GM18861 (cell line): ENCODE data around the gene CAPN1.
"Not testable (repeated sequence)": the region's sequence is repeated elsewhere in the genome, so short reads cannot be mapped to it uniquely, and the experiment has no call there.

Source experiments
- ATAC-seq: cut with Tn5 transposase; IDR thresholded peaks from one replicate; pipeline ENCODE4 v1.9.1; 2021; ENCODE audit not compliant: unreplicated experiment

Gene CAPN1

GRCh38 chr11:65216830-65217229 lies 35.1 kb downstream of the CAPN1 start:
- ATAC-seq: no peak

DNA sequence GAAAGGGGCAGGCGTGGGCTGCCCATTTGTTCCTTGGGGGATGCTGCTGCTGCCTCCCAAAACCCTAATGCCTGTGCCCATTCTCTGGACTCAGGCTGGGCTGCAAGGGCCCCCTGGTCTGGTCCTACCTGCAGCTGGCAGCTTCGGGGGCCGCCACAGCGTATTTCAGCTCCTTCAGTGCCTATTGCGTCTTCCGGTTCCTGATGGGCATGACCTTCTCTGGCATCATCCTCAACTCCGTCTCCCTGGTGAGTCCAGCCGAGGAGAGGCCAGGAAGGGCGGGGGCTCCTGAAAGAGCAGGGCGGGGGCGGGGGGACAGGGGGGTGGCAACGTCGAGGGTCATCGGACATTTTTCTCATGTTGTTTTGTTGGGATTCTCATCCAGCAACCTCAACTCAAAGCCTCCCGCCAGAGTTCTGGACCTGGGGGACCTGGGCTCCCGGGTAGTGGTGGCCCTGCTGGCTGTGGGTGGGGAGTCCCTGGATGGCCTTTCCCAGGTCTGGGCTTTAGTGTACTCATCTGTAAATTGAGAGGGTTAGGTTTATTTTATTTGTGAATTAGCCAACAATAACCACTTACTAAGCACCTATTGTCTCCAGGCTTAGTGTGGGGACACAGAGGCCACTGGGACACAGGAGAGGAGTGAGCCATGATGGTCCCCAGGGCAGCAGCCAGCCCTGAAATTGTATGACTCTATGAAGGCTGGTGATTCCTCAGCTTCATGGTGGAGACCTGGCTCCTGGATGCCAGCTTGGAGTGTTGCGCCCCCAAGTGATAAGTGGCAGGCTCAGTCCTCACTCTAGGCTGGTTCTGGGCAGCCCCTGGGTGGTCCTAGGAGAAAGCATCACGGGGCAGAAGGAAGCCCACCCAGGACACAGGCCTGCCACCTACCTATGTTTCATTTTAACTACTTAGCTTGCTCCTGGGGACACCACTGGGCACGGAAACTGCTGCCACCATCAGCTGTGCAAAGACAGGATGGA lies 36.0 kb downstream of the CAPN1 start:
- no peak for ATAC-seq

DNA sequence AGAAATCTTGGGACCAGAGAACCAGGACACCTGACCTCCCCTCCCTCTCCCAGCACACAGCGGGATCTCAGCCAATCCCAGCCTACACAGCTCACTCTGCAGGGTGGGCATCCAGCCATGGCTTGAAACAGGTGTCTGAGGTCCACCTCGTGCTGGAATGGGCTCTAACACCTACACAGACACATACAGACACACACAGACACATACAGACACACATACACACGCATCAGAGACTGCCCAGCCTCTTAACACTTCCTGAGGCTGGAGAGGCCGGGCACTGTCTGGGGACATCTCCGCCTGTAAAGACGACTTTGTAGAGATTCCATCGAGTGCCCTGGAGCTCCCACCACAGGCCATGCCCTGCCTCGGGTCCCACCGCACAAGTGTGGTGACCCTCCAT lies 36.7 kb downstream of the CAPN1 start:
- ATAC-seq: no peak

DNA sequence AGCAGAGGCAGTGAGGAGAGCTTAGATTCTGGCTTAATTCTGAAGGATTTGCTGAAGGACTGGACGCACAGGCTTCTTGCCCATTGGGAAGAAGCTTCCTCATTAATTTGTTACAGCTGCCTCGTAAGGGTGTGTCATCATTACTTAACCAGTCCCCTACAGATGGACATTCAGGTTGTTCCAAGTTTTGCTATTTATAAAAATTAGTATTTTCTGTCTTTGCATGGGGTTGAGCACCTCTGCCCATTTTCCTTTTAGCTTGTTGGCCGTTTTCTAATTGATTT lies 38.1 kb downstream of the CAPN1 start:
- ATAC-seq: no peak

GRCh38 chr11:65221026-65221425 lies 39.3 kb downstream of the CAPN1 start:
- ATAC-seq: no peak

DNA sequence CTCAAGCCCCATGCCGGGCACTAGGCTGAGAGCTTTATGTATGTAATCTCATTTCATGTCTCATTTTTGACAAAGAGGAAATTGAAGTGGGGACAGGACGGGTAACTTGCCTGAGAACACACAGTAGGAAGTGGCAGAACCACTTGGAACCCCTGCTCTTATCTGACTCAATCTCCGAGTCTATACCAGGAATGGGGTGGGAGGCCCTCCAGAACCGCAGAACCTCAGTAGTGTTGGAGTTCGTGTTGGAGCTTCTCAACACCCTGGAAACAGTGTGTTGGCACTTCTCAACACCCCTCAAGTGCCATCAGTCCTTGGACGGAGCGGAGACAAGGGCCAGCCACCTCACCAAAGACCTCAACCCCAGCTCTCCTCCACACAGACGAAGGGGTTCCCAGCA lies 41.3 kb downstream of the CAPN1 start:
- no peak for ATAC-seq

DNA sequence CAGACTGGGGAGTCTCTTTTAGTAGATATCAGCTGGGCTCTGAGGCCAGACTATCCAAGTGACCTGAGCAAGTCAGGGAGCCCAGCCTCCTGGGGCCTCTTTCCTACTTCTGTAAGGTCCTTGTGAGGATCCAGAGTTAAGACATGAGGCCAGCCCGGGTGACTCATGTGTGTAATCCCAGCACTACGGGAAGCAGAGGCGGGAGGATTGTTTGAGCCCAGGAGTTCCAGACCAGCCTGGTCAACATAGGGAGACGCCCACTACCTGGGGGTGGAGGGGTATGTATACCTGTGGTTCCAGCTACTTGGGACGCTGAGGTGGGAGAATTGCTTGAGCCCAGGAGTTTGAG lies 43.2 kb downstream of the CAPN1 start:
- no peak for ATAC-seq

- no peak for ATAC-seq
These were observed 43.8 kb downstream of the CAPN1 start for GRCh38 chr11:65225279-65226102.

GRCh38 chr11:65226103-65226442 lies 44.3 kb downstream of the CAPN1 start:
- no peak for ATAC-seq

GRCh38 chr11:65227879-65228278 lies 46.2 kb downstream of the CAPN1 start:
- no peak for ATAC-seq

DNA sequence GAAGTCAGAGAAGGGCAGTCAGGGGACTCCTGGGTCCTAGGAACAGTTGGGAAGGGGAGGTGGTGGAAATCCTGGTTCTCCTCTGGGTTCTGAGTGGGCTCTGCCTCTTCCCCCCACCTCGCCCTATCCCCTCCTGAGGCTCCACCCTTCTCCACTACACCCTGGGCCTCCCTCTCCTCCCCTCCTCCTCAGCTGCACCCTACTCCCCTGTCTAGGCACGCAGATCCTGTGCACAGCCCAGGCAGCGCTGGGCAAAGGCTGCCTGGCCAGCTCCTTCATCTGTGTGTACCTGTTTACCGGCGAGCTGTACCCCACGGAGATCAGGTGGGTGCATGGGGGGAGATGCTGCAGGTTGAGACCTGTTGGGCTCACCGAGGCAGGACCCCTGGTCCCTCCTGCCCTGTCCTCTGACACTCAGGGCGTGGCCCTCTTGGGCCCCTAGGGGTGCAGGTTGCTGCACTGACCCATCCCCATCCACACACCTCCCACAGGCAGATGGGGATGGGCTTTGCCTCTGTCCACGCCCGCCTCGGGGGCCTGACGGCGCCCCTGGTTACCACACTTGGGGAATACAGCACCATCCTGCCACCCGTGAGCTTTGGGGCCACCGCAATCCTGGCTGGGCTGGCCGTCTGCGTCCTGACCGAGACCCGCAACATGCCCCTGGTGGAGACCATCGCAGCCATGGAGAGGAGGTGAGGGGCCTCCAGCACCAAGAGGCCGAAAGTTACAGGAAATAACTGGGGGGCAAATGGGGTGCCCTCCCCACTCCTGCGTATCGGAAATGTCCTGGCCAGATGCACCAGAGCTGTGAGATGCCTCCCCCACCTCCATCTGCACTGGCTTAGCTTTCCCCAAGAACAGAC lies 54.7 kb downstream of the CAPN1 start:
- ATAC-seq: no peak

- ATAC-seq: not testable (repeated sequence)
These were observed 56.6 kb downstream of the CAPN1 start for GRCh38 chr11:65238302-65238701.

- ATAC-seq: no peak
These were observed 59.4 kb downstream of the CAPN1 start for GRCh38 chr11:65241134-65241533.

DNA sequence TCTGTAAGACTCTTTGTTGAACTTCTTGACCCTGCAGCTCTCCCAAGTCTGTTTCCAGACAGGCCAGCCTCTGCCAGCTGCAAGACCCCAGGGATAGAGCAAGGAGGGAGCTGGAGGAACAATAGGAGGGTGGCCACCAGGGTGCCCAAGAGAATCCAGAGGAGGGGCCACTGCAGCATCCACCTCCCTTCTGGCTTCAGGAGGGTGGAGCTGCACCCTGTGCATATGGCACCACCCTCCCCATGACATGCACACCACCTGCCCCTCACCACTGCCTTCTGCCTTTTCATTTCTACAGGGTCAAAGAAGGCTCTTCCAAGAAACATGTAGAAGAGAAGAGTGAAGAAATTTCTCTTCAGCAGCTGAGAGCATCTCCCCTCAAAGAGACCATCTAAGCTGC lies 60.0 kb downstream of the CAPN1 start:
- no peak for ATAC-seq

DNA sequence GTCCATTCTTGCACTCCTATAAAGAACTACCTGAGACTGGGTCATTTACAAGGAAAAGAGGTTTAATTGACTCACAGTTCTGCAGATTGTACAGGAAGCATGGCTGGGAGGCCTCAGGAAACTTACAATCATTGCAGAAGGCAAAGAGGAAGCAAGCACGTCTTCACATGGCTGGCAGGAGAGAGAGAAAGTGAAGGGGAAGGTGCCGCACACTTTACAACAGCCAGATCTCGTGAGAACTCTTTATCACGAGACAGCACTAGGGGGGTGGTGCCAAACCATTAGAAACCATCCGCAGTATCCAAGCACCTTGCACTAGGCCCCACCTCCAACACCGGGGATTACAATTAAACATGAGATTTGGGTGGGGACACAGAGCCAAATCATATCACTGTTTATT lies 60.7 kb downstream of the CAPN1 start:
- no peak for ATAC-seq

- no peak for ATAC-seq
These were observed 62.1 kb downstream of the CAPN1 start for GRCh38 chr11:65243797-65244196.

DNA sequence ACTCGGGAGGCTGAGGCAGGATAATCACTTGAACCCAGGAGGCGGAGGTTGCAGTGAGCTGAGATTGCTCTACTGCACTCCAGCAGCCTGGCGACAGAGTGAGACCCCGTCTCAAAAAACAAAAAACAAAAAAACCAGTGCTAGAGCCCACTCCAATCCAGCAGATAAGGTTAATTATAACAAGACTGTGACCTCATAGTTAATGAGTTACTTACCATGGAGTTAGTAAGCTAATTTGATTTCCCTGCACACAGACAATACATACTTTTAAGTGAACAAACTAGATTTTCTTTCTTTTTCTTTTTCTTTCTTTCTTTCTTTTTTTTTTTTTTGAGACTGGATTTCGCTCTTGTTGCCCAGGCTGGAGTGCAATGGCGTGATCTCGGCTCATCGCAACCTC lies 63.3 kb downstream of the CAPN1 start:
- ATAC-seq: not testable (repeated sequence)

GRCh38 chr11:65246506-65246905 lies 64.8 kb downstream of the CAPN1 start:
- ATAC-seq: no peak

GRCh38 chr11:65248184-65248710 lies 66.5 kb downstream of the CAPN1 start:
- not testable (repeated sequence) for ATAC-seq

GRCh38 chr11:65251476-65251875 lies 69.7 kb downstream of the CAPN1 start:
- ATAC-seq: no peak

DNA sequence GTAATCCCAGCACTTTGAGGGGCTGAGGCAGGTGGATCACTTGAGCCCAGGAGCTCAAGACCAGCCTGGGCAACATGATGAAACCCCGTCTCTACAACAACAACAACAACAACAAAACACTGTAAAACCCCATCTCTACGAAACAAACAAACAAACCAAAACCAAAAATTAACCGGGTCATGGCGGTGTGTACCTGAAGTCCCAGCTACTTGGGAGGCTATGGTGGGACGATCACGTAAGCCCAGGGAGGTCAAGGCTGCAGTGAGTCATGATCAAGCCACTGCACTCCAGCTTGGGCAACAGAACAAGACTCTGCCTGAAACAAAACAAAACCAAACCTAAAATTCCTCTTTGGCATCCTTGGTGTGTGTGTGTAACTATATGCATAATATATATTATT lies 73.0 kb downstream of the CAPN1 start:
- ATAC-seq: no peak
